SU-DHL-6 (cell line): ENCODE data around the gene KNDC1.

Source experiments
- EZH2phosphoT487 ChIP-seq: fragments of 200-600 bp; sonication (generic), shearing (Covaris generic); conservative IDR thresholded peaks from 2 replicates; pipeline ENCODE4 v1.6.1; 2018; ENCODE audit warnings: mild to moderate bottlenecking, antibody characterized with exemption, low read length, moderate library complexity, mixed read lengths
- TF ChIP-seq, protein P1 (sequence below): fragments of 200-600 bp; sonication (generic); IDR thresholded peaks from one replicate; pipeline ENCODE4 v1.5.1; 2017; ENCODE audit warnings: antibody characterized with exemption, mild to moderate bottlenecking, low read length, moderate library complexity; ENCODE audit not compliant: insufficient read depth, poor library complexity, severe bottlenecking

DNA sequence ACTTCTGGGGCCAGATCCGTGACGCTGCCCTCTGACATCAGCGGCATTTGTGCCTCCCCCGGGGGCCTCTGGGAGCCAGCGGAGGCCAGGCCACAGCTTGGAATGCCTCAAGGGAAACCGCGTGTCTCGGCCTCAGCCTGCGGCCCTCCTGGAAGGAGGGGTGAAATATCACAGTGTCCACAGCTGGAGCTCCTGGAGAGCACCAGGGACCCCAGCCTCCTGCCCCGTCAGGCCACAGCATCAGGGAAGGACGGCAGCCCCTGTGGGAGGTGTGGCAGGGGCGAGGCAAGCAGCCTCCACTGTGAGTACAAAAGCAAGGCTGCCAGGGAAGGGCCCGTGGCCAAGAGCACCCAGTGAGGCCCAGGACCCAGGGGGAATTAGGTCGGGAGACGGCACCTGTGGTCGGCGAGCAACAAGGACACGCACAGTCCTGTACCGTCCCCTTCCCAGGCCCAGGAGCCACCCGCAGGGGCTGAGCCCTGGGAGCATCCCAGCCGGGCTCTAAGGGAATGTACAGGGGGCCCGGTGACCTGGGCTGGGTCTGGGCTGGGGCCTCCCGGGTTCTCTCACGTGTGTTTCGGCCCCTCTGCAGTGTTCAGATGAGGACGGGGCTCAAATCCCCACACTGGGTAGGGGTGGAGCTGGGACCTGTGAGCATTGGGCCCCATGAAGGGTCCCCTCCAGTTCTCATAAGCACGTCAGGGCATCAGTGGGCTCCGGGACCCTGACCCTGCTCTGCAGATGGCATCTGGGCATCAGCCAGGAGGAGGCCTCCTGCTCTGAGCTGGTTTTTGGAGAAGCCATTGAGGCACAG lies 18.7 kb upstream of the KNDC1 start:
- TF ChIP-seq, protein P1, sequence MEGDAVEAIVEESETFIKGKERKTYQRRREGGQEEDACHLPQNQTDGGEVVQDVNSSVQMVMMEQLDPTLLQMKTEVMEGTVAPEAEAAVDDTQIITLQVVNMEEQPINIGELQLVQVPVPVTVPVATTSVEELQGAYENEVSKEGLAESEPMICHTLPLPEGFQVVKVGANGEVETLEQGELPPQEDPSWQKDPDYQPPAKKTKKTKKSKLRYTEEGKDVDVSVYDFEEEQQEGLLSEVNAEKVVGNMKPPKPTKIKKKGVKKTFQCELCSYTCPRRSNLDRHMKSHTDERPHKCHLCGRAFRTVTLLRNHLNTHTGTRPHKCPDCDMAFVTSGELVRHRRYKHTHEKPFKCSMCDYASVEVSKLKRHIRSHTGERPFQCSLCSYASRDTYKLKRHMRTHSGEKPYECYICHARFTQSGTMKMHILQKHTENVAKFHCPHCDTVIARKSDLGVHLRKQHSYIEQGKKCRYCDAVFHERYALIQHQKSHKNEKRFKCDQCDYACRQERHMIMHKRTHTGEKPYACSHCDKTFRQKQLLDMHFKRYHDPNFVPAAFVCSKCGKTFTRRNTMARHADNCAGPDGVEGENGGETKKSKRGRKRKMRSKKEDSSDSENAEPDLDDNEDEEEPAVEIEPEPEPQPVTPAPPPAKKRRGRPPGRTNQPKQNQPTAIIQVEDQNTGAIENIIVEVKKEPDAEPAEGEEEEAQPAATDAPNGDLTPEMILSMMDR, result no peak
- no peak for TF ChIP-seq EZH2phosphoT487
